Stimulated activated CD8-positive, alpha-beta memory T cell treated with anti-CD3 and anti-CD28 coated beads, Interleukin-4, amount 100 ng/mL, for 24 hours (primary cell): ENCODE data around the gene RHOV.

Experiments
- DNase-seq: peaks from one replicate; pipeline ENCODE4 v3.0.0-alpha.2; 2020; ENCODE audit warnings: low read depth

RHOV gene

DNA sequence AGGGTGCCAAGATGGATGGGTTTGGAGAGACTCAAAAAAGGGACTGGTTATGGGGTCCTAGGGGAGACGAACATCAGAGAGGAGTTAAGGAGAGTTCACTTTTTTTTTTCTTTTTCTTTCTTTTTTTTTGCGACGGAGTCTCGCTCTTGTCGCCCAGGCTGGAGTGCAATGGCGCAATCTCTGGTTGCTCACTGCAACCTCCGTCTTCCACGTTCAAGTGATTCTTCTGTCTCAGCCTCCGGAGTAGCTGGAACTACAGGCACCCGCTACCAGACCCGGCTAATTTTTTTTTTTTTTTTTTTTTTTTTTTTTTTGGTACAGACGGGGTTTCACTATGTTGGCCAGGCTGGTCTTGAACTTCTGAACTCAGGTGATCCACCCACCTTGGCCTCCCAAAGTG lies 29.0 kb downstream of the RHOV start:
- DNase-seq: no peak

DNA sequence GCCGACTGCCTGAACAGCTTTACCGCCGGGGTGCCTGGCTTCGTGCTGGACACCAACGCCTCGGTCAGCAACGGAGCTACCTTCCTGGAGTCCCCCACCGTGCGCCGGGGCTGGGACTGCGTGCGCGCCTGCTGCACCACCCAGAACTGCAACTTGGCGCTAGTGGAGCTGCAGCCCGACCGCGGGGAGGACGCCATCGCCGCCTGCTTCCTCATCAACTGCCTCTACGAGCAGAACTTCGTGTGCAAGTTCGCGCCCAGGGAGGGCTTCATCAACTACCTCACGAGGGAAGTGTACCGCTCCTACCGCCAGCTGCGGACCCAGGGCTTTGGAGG lies 29.4 kb downstream of the RHOV start:
- no peak for DNase-seq

DNA sequence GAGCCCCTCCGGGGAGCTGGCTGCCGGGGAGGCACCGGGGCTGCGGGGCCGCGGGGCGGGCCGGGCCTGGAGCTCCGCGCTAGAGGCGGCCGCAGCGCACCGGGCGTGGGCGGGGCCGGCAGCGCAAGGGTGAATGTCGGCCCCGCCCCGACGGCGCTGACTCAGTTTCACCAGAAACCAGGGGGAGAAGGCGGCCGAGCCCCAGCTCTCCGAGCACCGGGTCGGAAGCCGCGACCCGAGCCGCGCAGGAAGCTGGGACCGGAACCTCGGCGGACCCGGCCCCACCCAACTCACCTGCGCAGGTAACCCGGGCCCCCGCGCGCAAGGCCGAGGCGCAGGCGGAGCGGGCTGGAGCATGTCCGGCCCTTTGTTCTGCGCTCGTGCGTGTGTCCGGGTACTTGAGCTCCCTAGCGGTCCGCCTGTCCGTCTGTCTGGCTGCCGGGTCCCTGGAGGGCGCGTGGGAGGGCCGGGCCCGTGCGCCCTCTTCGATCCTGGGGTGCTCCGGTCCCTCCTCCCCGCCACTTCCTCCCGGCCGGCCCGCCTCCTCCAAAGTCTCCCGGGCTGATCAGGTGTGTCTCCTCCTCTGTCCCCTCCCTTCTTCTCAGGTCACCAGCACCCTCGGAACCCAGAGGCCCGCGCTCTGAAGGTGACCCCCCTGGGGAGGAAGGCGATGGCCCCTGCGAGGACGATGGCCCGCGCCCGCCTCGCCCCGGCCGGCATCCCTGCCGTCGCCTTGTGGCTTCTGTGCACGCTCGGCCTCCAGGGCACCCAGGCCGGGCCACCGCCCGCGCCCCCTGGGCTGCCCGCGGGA lies 29.9 kb downstream of the RHOV start, which contains the start of gene SPINT1:
Gene SPINT1 (plus strand): TSS at position 164 of the 811 bp plus-strand sequence. CDS start 507 bp downstream, at position 671.
- DNase-seq: peak; percentile 76

DNA sequence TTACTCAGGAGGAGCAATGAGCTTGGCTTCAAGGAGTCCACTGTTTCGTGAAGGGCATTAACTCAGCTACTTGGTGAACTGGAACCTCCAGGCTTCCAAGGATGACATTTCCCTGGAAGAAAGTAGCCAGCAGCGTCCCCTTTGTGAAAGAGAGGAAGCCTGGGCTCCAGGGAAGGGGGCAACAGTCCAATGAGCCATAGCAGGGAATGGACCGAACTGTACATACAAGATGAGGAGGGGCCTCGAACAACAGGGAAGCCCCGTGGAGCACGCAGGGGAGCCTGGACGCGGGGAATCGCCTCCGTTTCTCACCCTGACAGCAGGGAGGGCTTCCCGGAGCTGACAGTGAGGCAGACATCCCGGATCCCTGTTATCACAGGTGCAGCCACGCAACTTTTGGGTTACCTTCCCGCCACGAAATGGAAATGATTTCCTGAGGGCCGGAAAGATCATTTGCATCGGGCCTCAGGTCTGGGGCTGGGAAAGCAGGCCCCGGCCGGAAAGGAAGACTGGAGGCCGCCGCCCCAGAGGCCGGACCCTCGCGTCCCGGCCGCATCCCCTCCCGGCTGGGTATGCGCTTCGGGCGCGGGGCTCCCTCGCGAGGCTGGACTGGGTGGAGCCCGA lies 30.7 kb downstream of the RHOV start:
- no peak for DNase-seq

DNA sequence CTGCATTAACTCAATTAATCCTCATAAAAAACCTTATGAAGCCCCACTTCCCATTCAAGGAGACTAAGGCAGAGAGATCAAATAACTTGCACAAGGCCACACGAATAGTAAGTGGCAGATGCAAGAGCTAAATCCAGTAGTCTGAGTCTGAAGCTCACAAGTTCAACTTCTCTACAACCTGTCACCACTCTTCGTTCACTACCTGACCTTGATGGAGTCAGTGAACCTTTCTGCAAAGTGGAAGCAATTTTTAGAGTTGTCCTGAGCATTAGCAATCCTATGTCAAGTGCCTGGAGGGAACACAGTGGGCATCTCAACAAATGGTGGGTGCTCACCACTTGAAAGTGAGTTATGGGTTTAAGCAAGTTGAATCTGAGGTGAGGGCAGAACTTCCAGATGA lies 32.3 kb downstream of the RHOV start:
- DNase-seq: no peak

DNA sequence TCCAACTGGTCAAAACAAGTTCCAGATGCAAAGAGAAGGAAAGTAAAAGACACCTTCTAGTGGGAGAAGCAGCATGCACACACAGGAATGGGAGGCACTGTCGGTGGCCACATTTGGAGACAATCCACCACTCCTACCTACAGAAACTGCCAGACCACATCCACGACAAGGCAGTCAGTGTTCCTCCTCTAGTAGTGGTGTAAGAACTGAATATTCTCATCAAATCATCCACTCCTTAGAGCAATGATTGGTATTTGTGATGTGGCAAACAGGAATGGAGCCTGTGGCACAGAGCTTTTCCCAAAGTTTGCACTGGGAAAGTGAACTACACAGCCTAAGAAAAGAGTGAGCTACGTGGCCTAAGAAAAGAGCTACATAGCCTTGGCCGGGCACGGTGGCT lies 35.3 kb downstream of the RHOV start:
- no peak for DNase-seq

DNA sequence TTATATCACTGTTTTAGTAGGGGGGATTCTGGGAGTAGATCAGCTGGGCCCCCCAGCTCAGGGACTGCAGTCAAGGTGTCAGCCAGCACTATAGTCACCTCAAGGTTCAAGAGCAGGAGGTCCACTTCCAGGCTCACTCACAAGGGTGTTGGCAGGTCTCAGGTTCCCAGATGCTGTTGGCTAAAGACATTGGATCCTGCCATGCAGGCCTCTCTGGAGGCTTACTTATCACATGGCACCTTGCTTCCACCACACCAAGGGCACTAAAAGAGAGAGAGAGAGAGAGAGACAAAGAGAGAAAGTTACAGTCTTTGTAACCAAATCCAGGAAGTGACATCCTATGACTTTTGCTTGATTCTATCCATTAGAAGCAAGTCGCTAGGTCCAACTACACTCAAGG lies 38.0 kb downstream of the RHOV start:
- DNase-seq: no peak

DNA sequence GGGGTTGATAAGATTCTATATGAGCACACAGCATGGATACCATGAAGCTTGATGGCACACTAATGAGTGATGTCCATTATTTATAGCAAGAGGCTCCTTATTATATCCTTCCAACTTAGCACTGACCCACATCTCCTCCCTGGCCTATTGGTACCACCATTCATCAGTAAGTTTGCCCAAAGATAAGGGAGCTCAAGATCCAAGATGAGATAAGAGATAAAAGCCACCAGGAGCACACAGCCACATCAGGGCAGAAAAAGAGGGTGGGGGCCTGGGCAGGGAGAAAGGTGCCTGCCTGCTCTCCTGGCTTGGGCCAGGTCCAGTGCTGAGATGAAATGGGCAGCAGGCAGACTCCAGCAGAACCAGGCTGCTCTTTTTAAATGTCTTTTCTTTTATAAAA lies 41.1 kb downstream of the RHOV start:
- no peak for DNase-seq

DNA sequence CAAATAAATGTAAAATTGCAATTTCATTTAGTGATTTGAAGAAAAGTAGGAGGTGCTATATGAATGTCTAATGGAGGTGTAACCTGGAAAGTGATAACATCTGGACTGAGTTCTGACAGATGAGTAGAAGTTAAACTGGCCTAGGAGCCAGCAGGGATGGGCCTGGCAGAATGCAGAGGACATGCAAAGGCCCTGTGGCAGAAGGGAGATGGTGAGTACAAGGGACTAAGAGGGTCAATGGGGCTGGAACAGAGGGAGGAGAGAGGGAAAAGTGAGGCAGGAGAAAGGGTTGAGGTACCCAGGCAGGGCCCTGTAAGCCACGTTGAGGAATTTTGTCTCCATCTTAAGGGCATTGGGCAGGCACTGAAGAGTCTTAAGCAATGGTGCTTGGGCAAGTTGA lies 42.2 kb downstream of the RHOV start:
- DNase-seq: no peak

DNA sequence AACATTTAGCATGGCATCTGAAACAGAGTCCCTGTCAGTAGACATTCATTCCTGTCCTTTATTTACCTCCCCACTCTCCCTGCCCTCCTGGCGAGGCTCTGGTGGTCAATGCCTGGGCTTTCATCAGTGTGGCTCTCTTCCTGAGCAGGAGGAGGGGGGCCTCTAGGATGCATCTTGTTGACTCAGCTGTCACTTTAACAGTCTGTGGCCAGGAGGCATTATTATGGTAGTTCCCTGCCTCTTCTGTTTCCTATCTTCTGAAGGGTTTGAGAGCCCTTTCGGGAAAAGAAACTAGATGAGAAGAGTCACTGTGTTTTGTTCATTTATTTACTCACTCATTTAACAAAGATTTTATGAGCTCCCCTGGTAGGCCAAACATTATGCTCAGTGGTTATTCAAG lies 43.1 kb downstream of the RHOV start:
- DNase-seq: no peak

DNA sequence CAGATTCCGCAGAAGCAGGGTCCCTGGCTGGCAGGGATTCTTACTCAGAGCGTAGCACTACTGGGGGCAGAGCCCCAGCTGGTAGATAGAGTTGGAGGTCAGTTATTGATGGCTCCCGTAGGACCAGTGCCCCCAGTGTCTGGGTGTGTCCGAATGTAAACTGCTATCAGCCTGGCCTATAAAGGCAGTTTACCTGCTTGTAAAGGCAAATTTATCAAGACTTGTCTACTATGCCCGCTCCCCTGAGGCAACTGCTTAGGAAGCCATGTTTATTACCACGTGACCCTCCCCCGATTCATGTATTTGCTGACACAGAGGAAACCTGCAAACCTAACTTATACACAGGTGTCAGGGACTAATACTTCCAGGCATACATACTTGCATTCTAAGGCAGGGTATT lies 44.9 kb downstream of the RHOV start:
- no peak for DNase-seq

DNA sequence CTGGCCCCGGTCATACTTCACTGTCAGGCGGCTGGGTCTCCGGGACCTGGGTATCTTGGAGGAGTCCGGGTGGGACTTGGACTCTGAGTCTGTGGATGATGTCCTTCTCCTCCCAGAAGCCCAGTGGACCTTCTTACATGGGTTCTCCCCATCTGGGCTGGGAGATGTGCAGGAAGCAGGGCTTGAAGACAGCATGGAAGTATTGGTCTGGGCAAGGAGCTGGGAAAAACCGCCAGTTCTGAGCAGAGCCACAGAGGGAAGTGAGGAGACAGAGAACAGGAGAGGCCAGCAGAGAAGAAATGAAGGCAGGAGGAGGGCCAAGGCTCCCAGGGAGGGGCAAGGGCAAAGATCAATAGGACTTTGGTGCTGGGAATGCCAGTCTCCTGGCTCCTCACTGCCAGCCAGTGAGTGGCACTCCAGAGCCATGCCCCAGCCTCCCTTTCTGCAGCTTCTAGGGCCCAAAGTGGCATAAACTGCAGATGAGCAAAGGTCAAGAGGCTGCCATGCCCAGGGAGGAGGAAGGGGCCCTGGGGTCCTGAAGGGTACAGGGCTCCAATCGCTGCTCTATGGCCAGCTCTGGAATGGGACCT lies 45.5 kb downstream of the RHOV start, which contains the start of gene PPP1R14D:
Gene PPP1R14D (minus strand): TSS at position 262 of the 590 bp plus-strand sequence. CDS start 67 bp downstream, at position 195.
- no peak for DNase-seq

DNA sequence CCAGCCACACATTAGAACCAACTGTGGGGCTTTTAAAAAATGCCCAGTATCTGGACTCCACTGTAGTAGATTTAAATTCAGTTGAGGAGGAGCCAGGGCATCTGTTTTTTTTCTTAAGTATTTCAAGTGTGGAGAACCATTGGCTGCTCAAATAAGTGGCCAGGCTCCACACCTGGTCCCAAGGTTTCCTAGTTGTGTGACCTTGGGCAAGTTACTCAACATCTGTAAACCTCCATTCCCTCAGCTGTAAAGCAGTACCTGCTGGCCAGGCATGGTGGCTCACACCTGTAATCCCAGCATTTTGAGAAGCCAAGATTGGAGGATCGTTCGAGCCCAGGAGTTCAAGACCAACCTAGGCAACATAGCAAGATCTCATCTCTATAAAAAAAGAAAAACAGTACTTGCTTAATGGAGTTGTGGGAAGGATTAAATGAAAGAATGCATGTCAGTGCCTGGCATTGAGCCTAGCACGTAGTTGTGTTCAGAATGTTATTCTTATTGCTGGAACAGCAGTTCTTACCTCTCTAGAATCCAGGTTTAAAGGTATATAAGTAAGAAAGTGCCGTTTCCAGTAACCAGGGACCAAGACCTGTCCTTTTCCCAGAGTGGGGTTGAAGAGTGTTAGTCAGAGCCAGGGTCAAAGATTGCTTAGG lies 47.5 kb downstream of the RHOV start:
- no peak for DNase-seq

DNA sequence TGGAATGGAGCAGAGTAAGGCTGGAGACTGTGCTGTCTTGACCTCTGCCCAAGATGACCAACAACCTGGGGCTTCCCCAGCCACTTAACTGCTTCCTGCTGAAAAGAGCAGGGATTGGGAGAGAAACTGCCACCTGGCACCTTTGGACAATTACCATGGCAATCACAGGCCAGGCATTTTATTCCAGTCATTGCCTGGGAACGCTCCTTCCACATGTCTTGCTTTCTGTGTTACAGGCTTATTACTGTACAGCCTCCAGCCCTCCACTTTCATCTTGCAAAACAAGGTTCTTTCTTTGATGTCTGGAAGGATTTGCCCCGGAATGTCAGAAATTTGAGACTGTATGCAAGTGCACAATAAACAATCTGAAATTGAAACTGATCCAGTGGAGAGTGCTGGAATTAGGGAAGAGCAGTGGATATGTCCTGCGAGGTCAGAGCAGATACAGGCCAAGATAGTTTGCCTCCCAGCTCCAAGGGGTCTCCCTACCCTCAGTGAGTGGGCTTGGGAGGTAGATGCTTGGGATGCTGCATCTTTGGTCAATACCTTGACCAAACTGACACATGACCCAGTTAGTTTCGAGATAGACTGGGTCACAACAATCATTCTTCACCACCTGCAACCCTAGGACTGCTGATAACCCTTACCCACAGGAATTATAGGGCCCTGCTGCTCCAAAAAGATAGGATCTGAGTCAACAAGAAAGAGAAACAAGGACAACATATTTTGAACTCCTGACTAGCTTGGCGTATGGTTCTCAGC lies 48.2 kb downstream of the RHOV start:
- no peak for DNase-seq

DNA sequence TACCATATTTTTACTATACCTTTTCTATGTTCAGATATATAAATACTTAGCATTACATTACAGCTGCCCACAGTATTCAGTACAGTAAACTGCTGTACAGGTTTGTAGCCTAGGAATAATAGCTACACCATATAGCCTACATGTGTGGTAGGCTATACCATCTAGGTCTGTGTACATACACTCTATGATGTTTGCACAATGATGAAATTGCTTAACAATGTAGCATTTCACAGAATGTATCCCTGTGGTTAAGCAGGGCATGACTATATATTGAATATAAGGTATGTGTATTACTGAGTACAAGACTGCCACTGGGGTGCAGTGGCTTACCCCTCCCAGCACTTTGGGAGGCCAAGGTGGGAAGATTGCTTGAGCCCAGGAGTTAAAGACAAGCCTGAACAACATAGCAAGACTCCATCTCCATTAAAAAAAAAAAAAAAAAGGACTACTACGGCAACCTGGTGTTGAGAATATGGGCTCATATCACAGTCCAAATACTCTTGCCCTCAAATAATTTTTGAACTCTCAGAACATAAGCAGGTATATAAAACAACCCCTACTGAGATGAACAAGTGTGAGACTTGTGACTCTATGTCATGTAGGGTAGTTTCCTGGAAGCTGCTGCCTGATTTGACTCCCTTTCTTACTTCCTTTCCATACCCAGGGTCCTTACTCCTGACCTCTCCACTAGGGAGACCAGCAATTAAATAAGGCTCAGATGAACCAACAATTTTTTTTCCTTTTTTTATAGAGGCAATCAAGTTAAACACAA lies 50.3 kb downstream of the RHOV start:
- DNase-seq: no peak
